Prostate gland (tissue), 2 donors: ENCODE data around the gene SHF. TPM values are rescaled to one million over a fixed set of nuclear protein-coding genes. Genes with fewer than 3 reads are reported as not detected.
"Not testable (repeated sequence)": the region's sequence is repeated elsewhere in the genome, so short reads cannot be mapped to it uniquely, and the experiment has no call there.

ENCODE experiments used
- DNase-seq: peaks from one replicate; pipeline ENCODE4 v3.0.0-alpha.2; 2019; ENCODE audit warnings: low spot score
- H3K27ac ChIP-seq, 2 donors: fragments of 200-600 bp; sonication (generic); 2 replicates each; pipeline ENCODE4 v1.5.1; 2017 to 2019
- H3K27me3 ChIP-seq: fragments of 200-600 bp; sonication (generic); replicated peaks from 2 replicates; pipeline ENCODE4 v1.5.1; 2019; ENCODE audit not compliant: insufficient read depth
- H3K36me3 ChIP-seq, 2 donors: fragments of 200-600 bp; sonication (generic); 1 replicate in 1 of 2; 2 replicates in 1 of 2; pipeline versions ENCODE4 v1.5.1 to v1.8.1; 2017 to 2019
- H3K4me1 ChIP-seq: fragments of 200-600 bp; sonication (generic); replicated peaks from 2 replicates; pipeline ENCODE4 v1.5.1; 2019
- H3K4me3 ChIP-seq, 2 donors: fragments of 200-600 bp; sonication (generic); 2 replicates each; pipeline ENCODE4 v1.5.1; 2017 to 2019
- H3K9me3 ChIP-seq: fragments of 200-600 bp; sonication (generic); 2 replicates; pipeline ENCODE4 v1.5.1; 2017
- POLR2A ChIP-seq: fragments of 450-650 bp; IDR thresholded peaks from one replicate; pipeline ENCODE4 v1.6.1; 2016; ENCODE audit warnings: antibody characterized with exemption, mild to moderate bottlenecking
- POLR2AphosphoS5 ChIP-seq: sonication (generic); formaldehyde crosslinking; IDR thresholded peaks from one replicate; pipeline ENCODE4 v1.6.1; 2017; ENCODE audit warnings: antibody characterized with exemption
- WGBS: methylation state at CpG from one replicate; pipeline ENCODE4 v1.1.5; 2018; 5-methylcytosine and 5-hydroxymethylcytosine counted together
- intact Hi-C: fragments of 100-400 bp; cut with DNase I; formaldehyde crosslinking; loops from one replicate; pipeline ENCODE4 v1.14.2; 2022
- total RNA-seq, 2 donors: library from RNA; depleted of rRNA; stranded (reverse); fragments of >200 nt; gene quantifications; one replicate each; pipeline ENCODE4 v1.1.0, GENCODE V29; 2016
- TF ChIP-seq, protein P1 (sequence below), 4 experiments: fragments of 200-600 bp in 2 of 4; fragments of 450-650 bp in 2 of 4; sonication (generic) in 2 of 4; IDR thresholded peaks; 1 replicate in 3 of 4; 2 replicates in 1 of 4; pipeline ENCODE4 v1.5.1; 2016 to 2019; ENCODE audit warnings: antibody characterized with exemption in 4 of 4, mild to moderate bottlenecking in 2 of 4, moderate library complexity in 2 of 4

SHF gene
- total RNA-seq, 2 donors from 2014 or later, result 11.2 to 13.7 TPM

DNA sequence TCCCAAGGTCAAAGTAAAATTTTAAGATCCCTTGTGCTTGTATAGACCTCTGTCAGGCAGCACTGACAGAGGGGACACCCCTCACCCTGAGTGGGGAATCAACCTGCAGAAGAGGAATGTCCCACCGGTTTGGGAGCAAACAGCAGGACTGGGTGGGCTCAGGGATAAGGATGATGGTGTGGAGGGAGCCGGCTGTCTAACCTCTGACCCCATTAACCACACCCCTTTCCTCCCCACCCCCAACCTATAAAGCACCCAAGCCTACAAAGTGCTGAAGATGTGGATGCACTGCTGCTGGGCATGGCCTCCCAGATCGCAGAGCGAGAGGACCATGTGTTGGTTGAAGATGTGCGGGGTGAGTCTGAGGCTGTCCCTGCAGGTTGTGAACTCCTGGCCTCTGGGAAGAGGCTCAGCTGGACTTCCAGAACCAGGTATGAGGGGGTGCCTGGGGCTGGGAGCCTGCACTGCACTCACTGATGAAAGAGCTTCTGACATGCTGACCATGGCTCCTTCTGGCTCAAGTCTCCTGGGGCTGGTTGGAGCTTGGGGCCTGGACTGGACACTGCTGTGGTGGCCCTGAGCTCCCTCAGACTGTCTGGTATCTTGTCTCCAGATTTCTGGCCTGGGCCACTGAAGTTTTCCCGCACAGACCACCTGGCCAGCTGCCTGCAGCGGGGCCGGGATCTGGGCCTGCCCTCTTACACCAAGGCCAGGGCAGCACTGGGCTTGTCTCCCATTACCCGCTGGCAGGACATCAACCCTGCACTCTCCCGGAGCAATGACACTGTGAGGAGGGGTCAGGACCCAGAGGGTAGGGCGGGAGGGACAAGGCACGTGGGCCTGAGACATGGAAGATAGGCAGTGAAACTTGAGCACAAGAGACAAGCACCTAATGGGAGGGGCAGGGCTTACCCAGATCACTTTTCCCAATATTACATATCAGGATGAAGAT, 48.7 kb downstream of the SHF start:
- no peaks in the 10 kb centered on the region for H3K9me3 ChIP-seq
- no peaks in the 10 kb centered on the region for H3K36me3 ChIP-seq
- no peak overlapping the region for H3K4me3 ChIP-seq
- intact Hi-C loops, result no loop called here
- H3K4me1 ChIP-seq, result no peaks in the 10 kb centered on the region
- TF ChIP-seq POLR2AphosphoS5 (no peak), POLR2A (no peak)
- TF ChIP-seq, protein P1, sequence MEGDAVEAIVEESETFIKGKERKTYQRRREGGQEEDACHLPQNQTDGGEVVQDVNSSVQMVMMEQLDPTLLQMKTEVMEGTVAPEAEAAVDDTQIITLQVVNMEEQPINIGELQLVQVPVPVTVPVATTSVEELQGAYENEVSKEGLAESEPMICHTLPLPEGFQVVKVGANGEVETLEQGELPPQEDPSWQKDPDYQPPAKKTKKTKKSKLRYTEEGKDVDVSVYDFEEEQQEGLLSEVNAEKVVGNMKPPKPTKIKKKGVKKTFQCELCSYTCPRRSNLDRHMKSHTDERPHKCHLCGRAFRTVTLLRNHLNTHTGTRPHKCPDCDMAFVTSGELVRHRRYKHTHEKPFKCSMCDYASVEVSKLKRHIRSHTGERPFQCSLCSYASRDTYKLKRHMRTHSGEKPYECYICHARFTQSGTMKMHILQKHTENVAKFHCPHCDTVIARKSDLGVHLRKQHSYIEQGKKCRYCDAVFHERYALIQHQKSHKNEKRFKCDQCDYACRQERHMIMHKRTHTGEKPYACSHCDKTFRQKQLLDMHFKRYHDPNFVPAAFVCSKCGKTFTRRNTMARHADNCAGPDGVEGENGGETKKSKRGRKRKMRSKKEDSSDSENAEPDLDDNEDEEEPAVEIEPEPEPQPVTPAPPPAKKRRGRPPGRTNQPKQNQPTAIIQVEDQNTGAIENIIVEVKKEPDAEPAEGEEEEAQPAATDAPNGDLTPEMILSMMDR (IDR thresholded peaks at IDR 0.05), result no peak
- no peak for DNase-seq
- no peaks in the 10 kb centered on the region for H3K27me3 ChIP-seq
- no peak overlapping the region for H3K27ac ChIP-seq
- WGBS, result 69% methylated on average over 12 of the region's 12 CpGs

DNA sequence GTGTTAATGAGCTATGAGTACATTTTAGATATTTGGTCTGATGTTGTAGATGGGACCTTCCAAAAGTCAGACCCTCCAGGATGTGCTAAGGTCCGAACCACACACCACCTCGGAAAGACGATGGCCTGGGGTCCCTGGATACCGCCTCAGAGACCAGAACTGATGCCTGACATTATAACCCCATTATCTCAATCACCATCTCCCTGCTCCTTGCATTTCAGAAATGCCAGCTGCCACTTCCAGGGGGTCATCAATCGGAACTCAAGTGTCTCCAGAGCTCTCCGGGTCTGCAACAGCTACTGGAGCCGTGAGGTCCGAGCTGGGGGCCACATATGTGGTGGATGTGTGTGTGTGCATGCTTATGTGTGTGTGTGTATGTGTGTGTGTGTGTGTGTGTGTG, 50.1 kb downstream of the SHF start:
- H3K36me3 ChIP-seq, result no peaks in the 10 kb centered on the region
- H3K27me3 ChIP-seq, result no peaks in the 10 kb centered on the region
- intact Hi-C loops, result no loop called here
- H3K4me3 ChIP-seq, result no peak overlapping the region
- H3K9me3 ChIP-seq, result no peaks in the 10 kb centered on the region
- no peak for DNase-seq
- H3K4me1 ChIP-seq, result no peaks in the 10 kb centered on the region
- no peak overlapping the region for H3K27ac ChIP-seq
- 89% methylated on average over 8 of the region's 8 CpGs for WGBS
- TF ChIP-seq POLR2AphosphoS5 (no peak), POLR2A (no peak)
- TF ChIP-seq, protein P1 (IDR thresholded peaks at IDR 0.05), result no peak

DNA sequence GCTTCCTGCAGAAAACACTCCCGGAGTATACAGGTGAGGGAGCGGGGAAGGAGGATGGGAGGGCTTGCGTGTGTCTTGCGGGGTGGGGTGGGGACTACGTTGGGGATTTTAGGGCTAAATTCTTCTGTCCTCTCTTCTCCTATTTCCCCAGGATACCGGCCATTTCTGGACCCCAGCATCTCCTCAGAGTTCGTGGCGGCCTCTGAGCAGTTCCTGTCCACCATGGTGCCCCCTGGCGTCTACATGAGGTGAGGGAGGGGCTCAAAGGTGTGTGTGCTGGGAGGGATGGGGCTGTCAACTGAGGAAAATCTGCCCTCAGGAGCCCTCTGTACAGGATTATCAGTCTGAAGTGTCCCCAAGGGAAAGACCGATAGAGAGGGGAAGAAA, 51.4 kb downstream of the SHF start:
- no peaks in the 10 kb centered on the region for H3K9me3 ChIP-seq
- H3K27me3 ChIP-seq, result no peaks in the 10 kb centered on the region
- 50% methylated on average over 10 of the region's 10 CpGs for WGBS
- no peaks in the 10 kb centered on the region for H3K4me1 ChIP-seq
- H3K4me3 ChIP-seq, result no peak overlapping the region
- no peak for DNase-seq
- H3K36me3 ChIP-seq, result no peaks in the 10 kb centered on the region
- intact Hi-C loops, result no loop called here
- no peak overlapping the region for H3K27ac ChIP-seq
- TF ChIP-seq POLR2AphosphoS5 (no peak), POLR2A (no peak)
- TF ChIP-seq, protein P1 (IDR thresholded peaks at IDR 0.05), result no peak

DNA sequence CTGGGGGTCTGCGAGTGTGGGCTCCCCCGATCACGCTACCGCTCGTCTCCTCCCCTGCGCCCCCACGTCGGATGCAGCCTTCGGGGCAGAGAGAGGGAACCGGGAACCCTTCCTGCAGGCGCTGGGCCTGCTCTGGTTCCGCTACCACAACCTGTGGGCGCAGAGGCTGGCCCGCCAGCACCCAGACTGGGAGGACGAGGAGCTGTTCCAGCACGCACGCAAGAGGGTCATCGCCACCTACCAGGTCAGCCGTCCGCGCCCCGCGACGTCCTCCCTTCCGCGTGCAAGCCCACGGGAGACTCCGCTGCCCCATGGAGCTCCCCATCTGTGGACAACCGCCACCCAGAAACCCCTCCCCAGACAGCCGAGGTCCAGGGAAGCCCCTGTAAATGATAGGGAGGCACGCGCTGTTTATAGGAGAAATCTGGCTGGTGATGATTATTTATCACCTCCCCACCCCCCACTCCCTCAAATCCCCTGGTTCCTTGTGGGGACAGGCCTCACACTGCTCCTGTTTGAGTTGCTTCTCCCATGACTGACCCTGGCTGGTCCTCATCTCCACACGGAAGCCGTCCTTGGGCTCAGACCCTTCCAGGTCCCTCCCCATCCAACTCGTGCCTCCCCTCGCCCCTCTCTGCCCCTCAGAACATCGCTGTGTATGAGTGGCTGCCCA, 51.9 kb downstream of the SHF start:
- H3K9me3 ChIP-seq, intact Hi-C loops, H3K27ac ChIP-seq, H3K36me3 ChIP-seq, H3K27me3 ChIP-seq, H3K4me3 ChIP-seq, H3K4me1 ChIP-seq, DNase-seq: not testable (repeated sequence)
- 56% methylated on average over 7 of the region's 37 CpGs for WGBS

DNA sequence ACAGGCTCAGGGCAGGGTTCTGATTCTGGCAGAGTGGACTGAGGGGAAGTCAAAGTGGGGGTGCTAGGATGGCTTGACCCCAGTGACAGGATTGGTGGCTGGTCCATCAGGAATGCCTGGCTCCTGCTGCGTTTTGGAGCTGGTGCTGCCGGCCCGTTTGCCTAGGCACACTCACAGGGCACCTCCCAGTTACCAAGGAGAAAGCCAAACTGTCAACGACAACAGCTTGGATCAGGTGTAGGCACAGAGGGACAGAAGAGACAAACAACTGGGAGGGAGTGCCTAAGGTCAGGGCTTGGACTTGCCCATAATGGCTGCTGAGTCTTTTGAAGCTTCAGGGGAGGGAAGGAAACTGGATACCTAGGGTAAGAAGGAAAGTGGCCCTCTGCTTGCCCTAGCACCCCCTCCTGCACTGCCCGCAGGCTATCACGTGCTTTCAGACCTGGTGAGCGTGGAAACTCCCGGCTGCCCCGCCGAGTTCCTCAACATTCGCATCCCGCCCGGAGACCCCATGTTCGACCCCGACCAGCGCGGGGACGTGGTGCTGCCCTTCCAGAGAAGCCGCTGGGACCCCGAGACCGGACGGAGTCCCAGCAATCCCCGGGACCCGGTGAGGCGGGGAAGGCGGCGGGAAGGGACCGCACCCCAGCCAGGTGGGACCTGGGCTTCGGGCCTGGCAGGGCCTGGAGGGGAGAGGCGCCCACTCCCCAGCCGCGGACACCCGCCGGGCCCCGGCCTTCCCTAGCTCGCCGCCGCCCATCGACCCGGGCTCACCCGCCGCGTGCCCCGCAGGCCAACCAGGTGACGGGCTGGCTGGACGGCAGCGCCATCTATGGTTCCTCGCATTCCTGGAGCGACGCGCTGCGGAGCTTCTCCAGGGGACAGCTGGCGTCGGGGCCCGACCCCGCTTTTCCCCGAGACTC, 52.8 kb downstream of the SHF start:
- DNase-seq, result no peak
- WGBS, result 53% methylated on average over 17 of the region's 57 CpGs
- intact Hi-C loops, result no loop called here
- Histone ChIP-seq H3K27me3 (no peaks in the 10 kb centered on the region), H3K9me3 (no peaks in the 10 kb centered on the region), H3K4me3 (no peak overlapping the region), H3K36me3 (no peaks in the 10 kb centered on the region), H3K27ac (no peak overlapping the region), H3K4me1 (no peaks in the 10 kb centered on the region)
- TF ChIP-seq, protein P1 (IDR thresholded peaks at IDR 0.05), result no peak
- no peak for TF ChIP-seq POLR2A
- no peak for TF ChIP-seq POLR2AphosphoS5
